Measurements from ENCODE around the gene PTCRA. TPM values are rescaled to one million over a fixed set of nuclear protein-coding genes. Genes with fewer than 3 reads are reported as not detected.

PTCRA gene
- total RNA-seq, 1 experiment from 2014 or later = not detected

- Histone ChIP-seq H3K27me3 (ENCODE audit: control insufficient read depth, insufficient read depth, low read length) (no peaks in the 10 kb centered on the region), H3K36me3 (ENCODE audit: control insufficient read depth, insufficient read depth, low read length) (no peaks in the 10 kb centered on the region), H3K9me3 (ENCODE audit: control insufficient read depth, insufficient read depth, low read depth, low read length) (no peaks in the 10 kb centered on the region), H3K4me1 (ENCODE audit: control insufficient read depth, insufficient read depth, low read length) (peaks cover 9% of the 10 kb centered on the region; the same call in 1 of the 2 replicates), H3K4me3 (ENCODE audit: low read depth in 2 of 2, low read length in 2 of 2) (no peak overlapping the region), H3K27ac (ENCODE audit: low read length) (no peak overlapping the region)
- in situ Hi-C loops (cut with HindIII; ENCODE audit: low pct_unique_long_range_greater_than_20kb, low sequenced_read_pairs) (no loop called here), intact Hi-C loops (cut with micrococcal nuclease; ENCODE audit: unreplicated experiment) (no loop called here)
- ChIA-PET POLR2A (no interaction called here), CTCF (interaction anchor here (0.6 kb wide), 1 partner anchor 472 kb away, joined by 6 read pairs; no protein-coding TSS in a partner anchor)
- no peak for ATAC-seq
- no TSS peak for BruUV-seq (replicated peaks)
- no peak for DNase-seq (ENCODE audit: low read depth, low spot score)
- TF ChIP-seq TCF7L2 (IDR thresholded peaks at IDR 0.05; ENCODE audit: low read depth, low read length) = no peak
- TF ChIP-seq POLR2AphosphoS5 (IDR thresholded peaks at IDR 0.05; ENCODE audit: low read depth, low read length) = no peak
- no peak for TF ChIP-seq REST (IDR thresholded peaks at IDR 0.05; ENCODE audit: insufficient read depth in 1 of 2, low read depth in 2 of 2, low read length in 1 of 2)
- no peak for TF ChIP-seq CTCF (IDR thresholded peaks at IDR 0.05)
Observed at GRCh38 chr6:42923666-42924065, 7.8 kb downstream of the PTCRA start.

- no peak overlapping the region; the same call in 1 of the 2 replicates for H3K27ac ChIP-seq (ENCODE audit: low read length)
- DNase-seq (ENCODE audit: low read depth, low spot score) (no peak), ATAC-seq (no peak)
- TF ChIP-seq SIN3A (IDR thresholded peaks at IDR 0.05; ENCODE audit: borderline replicate concordance, insufficient read depth, low read depth, low read length) (no peak), POLR2AphosphoS5 (IDR thresholded peaks at IDR 0.05; ENCODE audit: low read depth, low read length) (no peak), REST (IDR thresholded peaks at IDR 0.05; ENCODE audit: insufficient read depth in 1 of 2, low read depth in 2 of 2, low read length in 1 of 2) (no peak)
- BruUV-seq (replicated peaks) = no TSS peak
- in situ Hi-C loops (cut with HindIII; ENCODE audit: low pct_unique_long_range_greater_than_20kb, low sequenced_read_pairs) (no loop called here), intact Hi-C loops (cut with micrococcal nuclease; ENCODE audit: unreplicated experiment) (no loop called here)
- H3K4me1 ChIP-seq (ENCODE audit: control insufficient read depth, insufficient read depth, low read length) = peaks cover 9% of the 10 kb centered on the region; the same call in 1 of the 2 replicates
- H3K36me3 ChIP-seq (ENCODE audit: control insufficient read depth, insufficient read depth, low read length) = peaks cover 2% of the 10 kb centered on the region; the same call in 1 of the 2 replicates
- POLR2A ChIA-PET = no interaction called here
- no peak overlapping the region for H3K4me3 ChIP-seq (ENCODE audit: low read depth in 2 of 2, low read length in 2 of 2)
- H3K9me3 ChIP-seq (ENCODE audit: control insufficient read depth, insufficient read depth, low read depth, low read length) = no peaks in the 10 kb centered on the region
- H3K27me3 ChIP-seq (ENCODE audit: control insufficient read depth, insufficient read depth, low read length) = no peaks in the 10 kb centered on the region
- CTCF ChIA-PET = no interaction called here
Observed at GRCh38 chr6:42925248-42925857, 9.5 kb downstream of the PTCRA start.
